ENCODE data around the gene ARL4C.

Gene ARL4C

GRCh38 chr2:234496835-234497593, at the start of gene ARL4C:
Gene ARL4C, minus strand, starts transcription at chr2:234497081. Its CDS starts 495 bp downstream, at chr2:234496586.
- Mint-ChIP-seq H3K9me3 (no peaks in the 10 kb centered on the region), H3K27ac (peak within 1 kb of the TSS; percentile 87), H3K27me3 (no peaks in the 10 kb centered on the region), H3K4me3 (peak within 1 kb of the TSS; percentile 90), H3K36me3 (ENCODE audit: low read depth) (peaks cover 29% of the 10 kb centered on the region), H3K4me1 (ENCODE audit: low read depth) (peaks cover 56% of the 10 kb centered on the region)
- peak; percentile 83 for DNase-seq

GRCh38 chr2:234544659-234545611, 48.1 kb upstream of the ARL4C start:
- Mint-ChIP-seq H3K4me1 (ENCODE audit: low read depth) (peaks cover 4% of the 10 kb centered on the region), H3K27ac (no peak overlapping the region), H3K4me3 (no peak overlapping the region), H3K27me3 (peaks cover 17% of the 10 kb centered on the region), H3K9me3 (no peaks in the 10 kb centered on the region), H3K36me3 (ENCODE audit: low read depth) (no peaks in the 10 kb centered on the region)
- peak; percentile 84 for DNase-seq

DNA sequence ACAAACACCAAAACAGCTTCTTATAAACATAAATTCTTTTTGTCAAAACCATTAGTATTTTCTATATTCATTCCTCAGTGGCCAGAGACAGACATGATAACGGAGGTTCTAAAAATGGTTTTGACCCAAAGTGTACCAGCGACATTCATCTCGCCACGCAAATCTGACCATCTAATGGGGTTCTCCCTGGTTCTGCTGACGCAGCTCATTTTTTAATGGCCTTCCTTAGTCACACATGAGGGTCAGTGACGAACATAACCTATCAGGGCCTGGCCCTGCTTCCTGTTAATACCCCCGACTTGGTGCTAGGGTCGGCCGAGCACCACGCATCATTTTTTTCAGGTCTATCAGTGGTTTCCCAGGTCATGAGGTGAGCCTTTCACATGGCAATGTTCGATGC, 45.9 kb upstream of the ARL4C start:
- Mint-ChIP-seq H3K4me1 (ENCODE audit: low read depth) (peaks cover 4% of the 10 kb centered on the region), H3K4me3 (no peak overlapping the region), H3K27ac (no peak overlapping the region), H3K9me3 (no peaks in the 10 kb centered on the region), H3K36me3 (ENCODE audit: low read depth) (no peaks in the 10 kb centered on the region), H3K27me3 (peaks cover 3% of the 10 kb centered on the region)
- DNase-seq, result no peak

GRCh38 chr2:234537929-234538328, 41.0 kb upstream of the ARL4C start:
- Mint-ChIP-seq H3K4me3 (no peak overlapping the region), H3K27me3 (peaks cover under 1% of the 10 kb centered on the region), H3K36me3 (ENCODE audit: low read depth) (no peaks in the 10 kb centered on the region), H3K27ac (no peak overlapping the region), H3K9me3 (no peaks in the 10 kb centered on the region), H3K4me1 (ENCODE audit: low read depth) (no peaks in the 10 kb centered on the region)
- no peak for DNase-seq

GRCh38 chr2:234536178-234536965, 39.5 kb upstream of the ARL4C start:
- no peaks in the 10 kb centered on the region for H3K9me3 Mint-ChIP-seq
- H3K36me3 Mint-ChIP-seq (ENCODE audit: low read depth), result no peaks in the 10 kb centered on the region
- H3K27ac Mint-ChIP-seq, result no peak overlapping the region
- no peak overlapping the region for H3K4me3 Mint-ChIP-seq
- no peak for DNase-seq
- H3K4me1 Mint-ChIP-seq (ENCODE audit: low read depth), result no peaks in the 10 kb centered on the region
- peaks cover 12% of the 10 kb centered on the region for H3K27me3 Mint-ChIP-seq

- no peak for DNase-seq
- Mint-ChIP-seq H3K9me3 (no peaks in the 10 kb centered on the region), H3K27me3 (peaks cover 12% of the 10 kb centered on the region), H3K4me1 (ENCODE audit: low read depth) (no peaks in the 10 kb centered on the region), H3K27ac (no peak overlapping the region), H3K36me3 (ENCODE audit: low read depth) (no peaks in the 10 kb centered on the region), H3K4me3 (no peak overlapping the region)
Observed at GRCh38 chr2:234535464-234535863, 38.6 kb upstream of the ARL4C start.

GRCh38 chr2:234534515-234534914, 37.6 kb upstream of the ARL4C start:
- no peaks in the 10 kb centered on the region for H3K9me3 Mint-ChIP-seq
- H3K36me3 Mint-ChIP-seq (ENCODE audit: low read depth), result no peaks in the 10 kb centered on the region
- DNase-seq, result no peak
- no peaks in the 10 kb centered on the region for H3K4me1 Mint-ChIP-seq (ENCODE audit: low read depth)
- H3K4me3 Mint-ChIP-seq, result no peak overlapping the region
- H3K27ac Mint-ChIP-seq, result no peak overlapping the region
- H3K27me3 Mint-ChIP-seq, result peaks cover 13% of the 10 kb centered on the region

GRCh38 chr2:234533626-234534025, 36.7 kb upstream of the ARL4C start:
- no peak for DNase-seq
- no peaks in the 10 kb centered on the region for H3K36me3 Mint-ChIP-seq (ENCODE audit: low read depth)
- H3K4me1 Mint-ChIP-seq (ENCODE audit: low read depth), result no peaks in the 10 kb centered on the region
- no peaks in the 10 kb centered on the region for H3K9me3 Mint-ChIP-seq
- H3K4me3 Mint-ChIP-seq, result no peak overlapping the region
- no peak overlapping the region for H3K27ac Mint-ChIP-seq
- H3K27me3 Mint-ChIP-seq, result peaks cover 19% of the 10 kb centered on the region

- no peaks in the 10 kb centered on the region for H3K4me1 Mint-ChIP-seq (ENCODE audit: low read depth)
- H3K4me3 Mint-ChIP-seq, result no peak overlapping the region
- no peaks in the 10 kb centered on the region for H3K36me3 Mint-ChIP-seq (ENCODE audit: low read depth)
- peaks cover 23% of the 10 kb centered on the region for H3K27me3 Mint-ChIP-seq
- no peak for DNase-seq
- H3K27ac Mint-ChIP-seq, result no peak overlapping the region
- peaks cover 4% of the 10 kb centered on the region for H3K9me3 Mint-ChIP-seq
Observed at GRCh38 chr2:234528410-234529148, 31.7 kb upstream of the ARL4C start.

DNA sequence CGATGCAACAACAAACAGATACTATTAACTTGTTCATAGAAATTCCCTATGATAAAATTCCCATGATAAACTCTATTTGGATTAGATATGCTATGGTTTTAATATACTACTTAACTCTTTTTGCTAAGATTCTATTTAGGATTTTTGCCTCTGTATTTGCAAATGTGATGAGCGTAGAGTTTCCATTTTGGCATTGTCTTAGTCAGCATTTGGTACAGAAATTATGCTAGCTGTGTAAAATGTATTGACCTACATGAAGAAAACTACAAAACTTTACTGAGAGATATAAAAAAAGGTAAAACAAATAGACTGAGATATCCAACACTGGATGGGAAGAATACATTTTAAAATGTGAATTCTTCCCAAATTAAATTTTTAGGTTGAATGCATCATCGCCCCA, 29.8 kb upstream of the ARL4C start:
- Mint-ChIP-seq H3K4me3 (no peak overlapping the region), H3K27ac (no peak overlapping the region), H3K4me1 (ENCODE audit: low read depth) (no peaks in the 10 kb centered on the region), H3K9me3 (peaks cover 4% of the 10 kb centered on the region), H3K36me3 (ENCODE audit: low read depth) (no peaks in the 10 kb centered on the region), H3K27me3 (peaks cover 14% of the 10 kb centered on the region)
- no peak for DNase-seq

GRCh38 chr2:234521536-234521935, 24.7 kb upstream of the ARL4C start:
- Mint-ChIP-seq H3K27ac (no peak overlapping the region), H3K4me1 (ENCODE audit: low read depth) (no peaks in the 10 kb centered on the region), H3K9me3 (peaks cover 4% of the 10 kb centered on the region), H3K27me3 (no peaks in the 10 kb centered on the region), H3K4me3 (no peak overlapping the region), H3K36me3 (ENCODE audit: low read depth) (no peaks in the 10 kb centered on the region)
- DNase-seq, result no peak

DNA sequence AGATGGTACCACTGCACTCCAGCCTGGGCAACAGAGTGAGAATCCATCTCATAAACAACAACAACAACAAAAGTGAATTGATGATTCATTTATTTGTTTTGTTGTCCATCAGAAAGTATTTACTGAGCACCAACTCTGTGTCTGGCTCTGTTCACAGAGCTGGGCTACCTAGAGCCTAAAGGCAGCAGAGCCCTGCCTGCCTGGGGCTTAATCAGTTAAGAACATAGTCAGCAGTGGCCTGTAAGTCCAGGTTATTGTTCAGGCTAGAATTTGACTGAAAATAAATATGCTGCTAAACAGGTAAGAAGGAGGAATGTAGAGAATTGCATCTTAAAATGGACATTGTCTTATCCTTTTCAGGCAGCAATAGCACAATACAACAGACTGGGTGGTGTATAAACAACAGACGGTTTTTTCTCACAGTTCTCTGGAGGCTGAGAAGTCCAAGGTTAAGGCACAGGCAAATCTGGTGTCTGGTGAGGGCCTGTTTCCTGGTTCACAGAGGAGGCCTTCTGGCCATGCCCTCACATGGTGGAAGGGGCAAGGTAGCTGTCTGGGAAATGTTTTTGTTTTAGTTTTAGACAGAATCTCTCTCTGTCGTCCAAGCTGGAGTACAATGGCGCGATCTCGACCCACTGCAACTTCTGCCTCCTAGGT, 22.2 kb upstream of the ARL4C start:
- Mint-ChIP-seq H3K27ac (no peak overlapping the region), H3K36me3 (ENCODE audit: low read depth) (no peaks in the 10 kb centered on the region), H3K9me3 (peaks cover 2% of the 10 kb centered on the region), H3K4me3 (no peak overlapping the region), H3K27me3 (no peaks in the 10 kb centered on the region), H3K4me1 (ENCODE audit: low read depth) (no peaks in the 10 kb centered on the region)
- no peak for DNase-seq

GRCh38 chr2:234517971-234518370, 21.1 kb upstream of the ARL4C start:
- no peak overlapping the region for H3K27ac Mint-ChIP-seq
- H3K36me3 Mint-ChIP-seq (ENCODE audit: low read depth), result no peaks in the 10 kb centered on the region
- no peaks in the 10 kb centered on the region for H3K9me3 Mint-ChIP-seq
- no peaks in the 10 kb centered on the region for H3K27me3 Mint-ChIP-seq
- H3K4me3 Mint-ChIP-seq, result no peak overlapping the region
- DNase-seq, result no peak
- H3K4me1 Mint-ChIP-seq (ENCODE audit: low read depth), result no peaks in the 10 kb centered on the region
